IPS-NIHi11 (cell line): ENCODE results near the gene KIDINS220.
"Not testable (repeated sequence)": the region's sequence is repeated elsewhere in the genome, so short reads cannot be mapped to it uniquely, and the experiment has no call there.

Experiments used
- DNase-seq: peaks from one replicate; pipeline ENCODE4 v3.0.0; 2012; ENCODE audit warnings: mixed read lengths, low spot score

Gene KIDINS220

GRCh38 chr2:8754106-8754776 is 83.2 kb downstream of the KIDINS220 start:
- DNase-seq = no peak

- no peak for DNase-seq
These were observed 83.8 kb downstream of the KIDINS220 start for GRCh38 chr2:8753609-8754008.

DNA sequence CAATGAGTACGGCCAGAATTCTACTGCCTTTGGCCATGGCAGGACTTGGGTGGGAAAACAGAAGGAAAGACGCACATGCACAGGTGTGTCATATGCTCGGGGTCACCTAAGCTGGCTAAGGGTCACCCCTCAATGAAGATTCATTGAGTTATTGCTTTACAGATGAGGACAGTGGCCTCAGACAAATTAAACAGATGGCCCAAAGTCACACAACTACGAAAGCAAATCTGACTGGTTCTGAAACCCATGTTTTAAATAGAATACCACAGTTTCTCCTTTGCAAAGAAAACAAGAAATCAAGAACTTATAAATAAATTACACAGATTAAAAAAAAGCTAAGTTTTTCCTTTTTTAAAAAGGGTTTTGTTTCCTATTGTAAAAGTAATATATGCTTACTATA is 85.0 kb downstream of the KIDINS220 start:
- no peak for DNase-seq

- no peak for DNase-seq
These were observed 87.2 kb downstream of the KIDINS220 start for GRCh38 chr2:8750221-8750620.

- DNase-seq = no peak
These were observed 94.2 kb downstream of the KIDINS220 start for GRCh38 chr2:8743261-8743660.

DNA sequence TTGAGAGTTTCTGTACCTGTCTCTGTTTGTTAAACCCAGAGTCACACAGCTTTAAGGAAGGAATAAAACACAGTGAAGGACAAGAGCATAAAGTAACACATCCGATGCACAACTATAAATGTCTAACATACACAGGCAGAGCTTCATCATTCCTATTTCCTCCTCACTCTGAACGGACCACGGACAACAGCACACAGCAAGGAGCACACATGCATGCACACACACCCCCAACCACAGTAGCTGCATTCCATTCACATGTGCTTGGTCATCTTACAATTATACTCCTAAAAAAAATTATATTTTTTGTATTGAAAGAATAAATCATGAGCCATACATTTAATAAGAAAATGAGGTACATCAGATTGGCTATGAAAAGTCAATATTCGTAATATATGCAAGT is 97.3 kb downstream of the KIDINS220 start:
- DNase-seq = no peak

GRCh38 chr2:8737571-8738175 is 99.7 kb downstream of the KIDINS220 start:
- no peak for DNase-seq

- no peak for DNase-seq
These were observed 104.8 kb downstream of the KIDINS220 start for GRCh38 chr2:8732601-8733000.

GRCh38 chr2:8729939-8730338 is 107.5 kb downstream of the KIDINS220 start:
- no peak for DNase-seq

DNA sequence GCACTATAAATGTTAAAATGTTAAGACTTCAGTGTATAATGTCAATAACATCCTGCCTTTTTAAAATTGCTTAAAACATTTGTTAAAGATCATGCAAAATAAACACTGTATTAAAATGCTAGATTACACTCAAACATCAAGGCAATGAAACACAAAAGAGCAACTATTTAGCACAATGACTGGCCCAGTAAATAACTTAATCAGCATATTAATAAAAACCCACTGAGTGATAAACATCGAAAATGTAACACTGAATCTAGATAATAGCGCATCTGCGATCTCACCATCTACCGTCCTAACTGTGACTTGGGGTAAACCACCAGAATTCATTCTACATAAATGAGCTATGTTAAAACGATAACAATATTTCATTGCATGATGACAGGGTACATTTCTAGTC is 108.3 kb downstream of the KIDINS220 start:
- not testable (repeated sequence) for DNase-seq

DNA sequence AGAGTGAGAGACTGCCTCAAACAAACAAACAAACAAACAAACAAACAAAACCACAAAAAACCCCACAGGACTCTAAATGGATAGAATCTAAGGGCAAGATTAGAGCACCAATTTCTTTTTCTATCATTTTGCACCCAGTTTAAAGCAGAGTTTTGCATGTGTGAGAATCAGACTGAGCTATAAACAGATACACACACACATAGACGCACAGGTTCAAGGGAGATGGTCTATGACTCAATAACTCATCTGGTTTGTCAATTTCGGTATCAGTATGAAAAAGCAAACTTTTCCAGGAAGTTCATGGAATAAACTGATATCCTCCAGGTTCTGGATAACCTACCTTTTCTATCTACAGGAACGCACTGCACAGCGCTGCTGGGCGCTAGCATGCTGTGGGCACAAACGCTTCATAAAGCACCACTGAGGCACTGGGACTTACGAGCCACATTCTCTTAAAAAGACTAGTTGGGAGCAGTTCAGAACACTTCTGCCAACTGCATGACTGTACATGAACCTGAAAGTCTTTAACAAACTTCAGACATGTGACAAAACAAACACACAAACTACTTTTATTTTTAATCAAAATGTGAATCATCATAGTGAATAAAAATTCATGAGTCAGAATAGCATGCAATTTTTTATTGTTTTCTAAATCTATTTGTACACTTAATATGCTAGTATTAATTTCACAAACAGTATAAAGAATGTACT is 109.0 kb downstream of the KIDINS220 start:
- DNase-seq = no peak

DNA sequence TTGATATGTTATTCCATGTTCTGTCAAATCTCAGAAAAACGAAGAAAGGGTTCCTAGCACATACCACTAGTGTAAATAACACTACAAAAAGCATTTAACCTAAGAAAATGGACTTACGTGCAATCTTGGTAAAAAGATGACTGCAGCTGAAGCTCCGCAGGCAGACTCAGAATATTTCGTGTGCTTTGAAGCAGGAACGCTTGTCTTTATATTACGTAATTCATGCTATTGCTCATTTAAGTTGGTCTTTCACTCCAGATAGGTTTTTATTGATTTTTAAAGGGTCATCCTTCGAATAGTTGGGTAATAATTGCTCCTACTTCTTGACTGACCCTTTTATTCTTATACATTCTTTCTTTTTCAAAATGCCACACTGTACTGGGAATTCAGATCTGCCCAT is 111.6 kb downstream of the KIDINS220 start:
- no peak for DNase-seq

- DNase-seq = no peak
These were observed 114.4 kb downstream of the KIDINS220 start for GRCh38 chr2:8722986-8723385.

DNA sequence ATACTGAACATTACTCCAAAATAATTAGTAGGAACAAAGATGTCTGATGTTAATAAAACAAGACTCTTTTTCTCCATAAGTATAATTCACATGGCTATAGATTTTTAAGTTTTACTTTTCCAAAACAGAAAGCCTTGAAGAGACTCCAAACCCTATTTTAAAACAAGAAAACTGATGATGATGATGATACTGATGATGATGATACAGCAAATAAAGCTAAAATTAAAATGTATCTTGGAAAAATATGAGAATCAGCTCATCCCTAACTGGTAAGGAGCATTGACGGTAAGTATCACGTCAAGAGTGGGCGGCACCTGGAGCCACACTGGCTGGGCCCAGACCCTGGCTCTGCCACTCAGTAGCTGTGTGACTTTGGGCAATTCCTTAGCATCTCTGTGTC is 116.0 kb downstream of the KIDINS220 start:
- DNase-seq = no peak

DNA sequence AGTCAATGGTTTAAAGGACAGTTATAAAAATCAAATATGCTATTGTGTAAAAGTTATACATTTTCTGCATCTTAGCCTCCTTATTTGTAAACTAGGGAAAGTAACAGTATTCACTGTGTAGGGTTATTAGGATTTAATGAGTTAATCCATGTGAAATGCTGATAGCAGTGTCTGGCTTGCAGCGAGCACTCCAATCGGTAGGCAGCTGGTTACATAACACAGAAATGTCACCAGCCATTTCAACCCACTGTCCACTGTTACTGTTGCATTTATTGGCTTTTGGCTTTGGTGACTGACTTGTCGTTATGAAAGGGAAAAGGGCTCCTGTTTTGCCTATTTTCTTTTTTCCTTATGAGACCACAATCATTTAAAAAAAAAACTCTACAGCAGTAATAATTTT is 116.7 kb downstream of the KIDINS220 start:
- no peak for DNase-seq

DNA sequence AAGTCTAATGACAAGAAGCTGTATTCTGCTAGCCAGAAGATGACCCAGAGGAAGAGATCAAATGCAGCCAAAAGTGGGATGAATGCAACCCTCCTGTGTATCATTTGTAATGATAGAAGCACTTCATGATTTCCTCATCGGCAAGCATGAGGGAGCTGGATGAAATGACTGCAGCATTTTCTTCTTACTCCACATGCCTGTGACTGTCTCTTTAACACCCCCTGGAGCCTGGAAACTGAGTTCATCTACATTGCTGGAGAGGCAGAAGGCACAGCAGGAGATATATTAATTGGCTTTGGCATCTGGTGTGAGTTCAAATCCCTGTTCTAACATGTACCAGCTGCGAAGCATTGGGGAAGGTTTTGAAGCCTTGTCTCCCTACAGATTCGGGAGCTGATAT is 117.9 kb downstream of the KIDINS220 start:
- DNase-seq = no peak

GRCh38 chr2:8714971-8715370 is 122.4 kb downstream of the KIDINS220 start:
- no peak for DNase-seq

- no peak for DNase-seq
These were observed 123.1 kb downstream of the KIDINS220 start for GRCh38 chr2:8714283-8714682.

GRCh38 chr2:8710951-8711350 is 126.5 kb downstream of the KIDINS220 start:
- no peak for DNase-seq

DNA sequence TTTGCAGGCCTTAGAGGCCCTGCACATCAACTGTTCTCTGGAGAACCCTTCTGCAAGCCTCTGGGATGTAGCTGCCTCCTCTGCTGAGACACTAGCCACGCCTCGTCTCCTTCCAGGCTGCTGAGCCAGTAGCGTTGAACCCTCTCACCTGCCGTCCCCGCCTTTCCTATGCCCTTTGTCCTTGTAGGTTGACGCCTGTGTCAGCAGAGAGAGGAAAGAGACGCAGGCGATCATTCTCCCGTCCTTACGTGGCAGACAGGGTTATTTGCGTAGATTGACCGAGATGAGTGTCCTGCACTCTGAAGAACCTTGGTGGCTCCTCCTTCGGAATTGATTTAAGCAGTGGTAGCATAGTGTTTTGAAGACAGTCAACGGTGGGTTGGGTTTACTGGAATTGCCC is 127.8 kb downstream of the KIDINS220 start:
- no peak for DNase-seq

- DNase-seq = no peak
These were observed 132.5 kb downstream of the KIDINS220 start for GRCh38 chr2:8704906-8705305.

GRCh38 chr2:8701681-8702379 is 135.6 kb downstream of the KIDINS220 start:
- no peak for DNase-seq

DNA sequence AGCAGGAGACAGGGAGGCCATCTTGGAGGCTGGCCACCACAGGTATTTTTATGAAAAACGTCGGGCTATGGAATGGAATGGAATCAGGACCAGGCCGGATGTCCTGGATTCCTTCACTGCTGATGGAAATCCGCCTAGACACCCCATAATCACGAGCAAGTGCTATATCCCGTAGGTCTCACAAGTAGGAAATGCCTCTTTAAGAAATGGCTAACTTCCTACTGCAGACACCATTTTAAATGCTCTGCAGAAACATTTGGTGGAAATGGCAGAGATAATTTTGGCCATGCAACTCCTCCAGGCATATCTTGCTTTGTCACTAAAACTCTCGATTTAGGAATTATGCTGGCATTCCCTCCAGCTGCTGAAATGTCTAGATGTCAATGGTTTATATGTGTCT is 137.6 kb downstream of the KIDINS220 start:
- no peak for DNase-seq
